A673 (cell line): Measurements from ENCODE around the gene CCDC40. TPM values are rescaled to one million over a fixed set of nuclear protein-coding genes. Genes with fewer than 3 reads are reported as not detected.

Experiments
- BruUV-seq: library from RNA; stranded (reverse); fragments of 400-500 nt; replicated peaks from 2 replicates; lab custom pipeline; 2021; lab: Mats Ljungman, UMichigan
- CTCF ChIA-PET: fragments of 300-600 bp; sonication (Branson Sonifier 250); formaldehyde crosslinking; loops from one replicate; lab custom pipeline; 2022; ENCODE audit warnings: antibody characterized with exemption; lab: Charles Lee
- POLR2A ChIA-PET: fragments of 300-600 bp; sonication (Branson Sonifier 250); formaldehyde crosslinking; loops from one replicate; lab custom pipeline; 2022; ENCODE audit warnings: antibody characterized with exemption; ENCODE audit not compliant: low non-redundant PET; lab: Charles Lee
- DNase-seq: peaks from one replicate; pipeline ENCODE4 v3.0.0-alpha.2; 2015; ENCODE audit warnings: low spot score
- H3K27ac ChIP-seq: fragments of 200-600 bp; sonication (generic); 2 replicates; pipeline ENCODE4 v1.5.1; 2016; ENCODE audit warnings: mixed run types, low read depth, mild to moderate bottlenecking, mixed read lengths, antibody characterized with exemption, low read length; ENCODE audit not compliant: poor library complexity, severe bottlenecking
- H3K27me3 ChIP-seq: fragments of 200-600 bp; sonication (generic); replicated peaks from 2 replicates; pipeline ENCODE4 v1.6.1; 2017; ENCODE audit warnings: mixed run types, low read depth, mild to moderate bottlenecking, mixed read lengths, antibody characterized with exemption, low read length; ENCODE audit not compliant: insufficient read depth, poor library complexity
- H3K36me3 ChIP-seq: fragments of 200-600 bp; sonication (generic); 2 replicates; pipeline ENCODE4 v1.6.1; 2016; ENCODE audit warnings: mixed run types, mild to moderate bottlenecking, mixed read lengths, antibody characterized with exemption, low read length; ENCODE audit not compliant: insufficient read depth, poor library complexity, severe bottlenecking
- H3K4me1 ChIP-seq: fragments of 200-600 bp; sonication (generic); 2 replicates; pipeline ENCODE4 v1.6.1; 2017; ENCODE audit warnings: mixed run types, mild to moderate bottlenecking, mixed read lengths, antibody characterized with exemption, low read length; ENCODE audit not compliant: insufficient read depth, poor library complexity, severe bottlenecking
- H3K4me3 ChIP-seq: fragments of 200-600 bp; sonication (generic); 2 replicates; pipeline ENCODE4 v1.5.1; 2016; ENCODE audit warnings: low read depth, mixed run types, mild to moderate bottlenecking, mixed read lengths, low read length; ENCODE audit not compliant: poor library complexity, severe bottlenecking
- H3K9me3 ChIP-seq: fragments of 200-600 bp; sonication (generic); 2 replicates; pipeline ENCODE4 v1.6.1; 2016; ENCODE audit warnings: mixed run types, low read depth, mild to moderate bottlenecking, mixed read lengths, antibody characterized with exemption, low read length; ENCODE audit not compliant: poor library complexity, severe bottlenecking
- EZH2 ChIP-seq: fragments of 200-600 bp; sonication (generic); IDR thresholded peaks from 2 replicates; pipeline ENCODE4 v1.6.1; 2017; ENCODE audit warnings: borderline replicate concordance, low read depth, mild to moderate bottlenecking, mixed read lengths, antibody characterized with exemption, low read length; ENCODE audit not compliant: poor library complexity, severe bottlenecking
- intact Hi-C: fragments of 100-400 bp; cut with micrococcal nuclease; formaldehyde crosslinking; loops from one replicate; pipeline ENCODE4 v1.10.0; 2022; ENCODE audit not compliant: unreplicated experiment
- total RNA-seq: library from RNA; stranded (reverse); gene quantifications from 2 replicates; pipeline ENCODE4 v1.2.3, GENCODE V29; 2021
- TF ChIP-seq, protein P1 (sequence below): fragments of 300-800, 200-600 bp; sonication (generic); conservative IDR thresholded peaks from 2 replicates; pipeline ENCODE4 v1.5.1; 2017; ENCODE audit warnings: low read depth, mild to moderate bottlenecking, antibody characterized with exemption, low read length, moderate library complexity, mixed read lengths

The CCDC40 gene
- total RNA-seq, 1 experiment from 2014 or later, result 3.5 TPM

DNA sequence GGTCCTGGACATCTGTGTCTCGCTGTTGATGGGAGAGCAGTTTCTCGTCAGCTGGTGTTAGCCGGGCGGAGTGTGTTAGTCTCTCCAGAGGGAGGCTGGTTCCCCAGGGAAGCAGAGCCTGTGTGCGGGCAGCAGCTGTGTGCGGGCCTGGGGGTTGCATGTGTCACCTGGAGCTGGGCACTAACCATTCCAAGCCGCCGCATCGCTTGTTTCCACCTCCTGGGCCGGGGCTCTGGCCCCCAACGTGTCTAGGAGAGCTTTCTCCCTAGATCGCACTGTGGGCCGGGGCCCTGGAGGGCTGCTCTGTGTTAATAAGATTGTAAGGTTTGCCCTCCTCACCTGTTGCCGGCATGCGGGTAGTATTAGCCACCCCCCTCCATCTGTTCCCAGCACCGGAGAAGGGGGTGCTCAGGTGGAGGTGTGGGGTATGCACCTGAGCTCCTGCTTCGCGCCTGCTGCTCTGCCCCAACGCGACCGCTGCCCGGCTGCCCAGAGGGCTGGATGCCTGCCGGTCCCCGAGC is 82.9 kb downstream of the CCDC40 start:
- no peak overlapping the region for H3K4me3 ChIP-seq
- ChIA-PET CTCF (interaction anchor here (1.4 kb wide), 1 partner anchor 18 kb away, joined by 4 read pairs; the partner anchor contains the start of gene GAA), POLR2A (interaction anchor here (0.6 kb wide), 1 partner anchor 377 kb away, joined by 4 read pairs; no protein-coding TSS in a partner anchor)
- no peaks in the 10 kb centered on the region for H3K9me3 ChIP-seq
- BruUV-seq, result no TSS peak
- intact Hi-C loops, result no loop called here
- TF ChIP-seq, protein P1, sequence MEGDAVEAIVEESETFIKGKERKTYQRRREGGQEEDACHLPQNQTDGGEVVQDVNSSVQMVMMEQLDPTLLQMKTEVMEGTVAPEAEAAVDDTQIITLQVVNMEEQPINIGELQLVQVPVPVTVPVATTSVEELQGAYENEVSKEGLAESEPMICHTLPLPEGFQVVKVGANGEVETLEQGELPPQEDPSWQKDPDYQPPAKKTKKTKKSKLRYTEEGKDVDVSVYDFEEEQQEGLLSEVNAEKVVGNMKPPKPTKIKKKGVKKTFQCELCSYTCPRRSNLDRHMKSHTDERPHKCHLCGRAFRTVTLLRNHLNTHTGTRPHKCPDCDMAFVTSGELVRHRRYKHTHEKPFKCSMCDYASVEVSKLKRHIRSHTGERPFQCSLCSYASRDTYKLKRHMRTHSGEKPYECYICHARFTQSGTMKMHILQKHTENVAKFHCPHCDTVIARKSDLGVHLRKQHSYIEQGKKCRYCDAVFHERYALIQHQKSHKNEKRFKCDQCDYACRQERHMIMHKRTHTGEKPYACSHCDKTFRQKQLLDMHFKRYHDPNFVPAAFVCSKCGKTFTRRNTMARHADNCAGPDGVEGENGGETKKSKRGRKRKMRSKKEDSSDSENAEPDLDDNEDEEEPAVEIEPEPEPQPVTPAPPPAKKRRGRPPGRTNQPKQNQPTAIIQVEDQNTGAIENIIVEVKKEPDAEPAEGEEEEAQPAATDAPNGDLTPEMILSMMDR, result no peak
- no peak for TF ChIP-seq EZH2
- no peak for DNase-seq
- no peak overlapping the region for H3K27ac ChIP-seq
- no peaks in the 10 kb centered on the region for H3K4me1 ChIP-seq
- no peaks in the 10 kb centered on the region for H3K27me3 ChIP-seq
- no peaks in the 10 kb centered on the region for H3K36me3 ChIP-seq

DNA sequence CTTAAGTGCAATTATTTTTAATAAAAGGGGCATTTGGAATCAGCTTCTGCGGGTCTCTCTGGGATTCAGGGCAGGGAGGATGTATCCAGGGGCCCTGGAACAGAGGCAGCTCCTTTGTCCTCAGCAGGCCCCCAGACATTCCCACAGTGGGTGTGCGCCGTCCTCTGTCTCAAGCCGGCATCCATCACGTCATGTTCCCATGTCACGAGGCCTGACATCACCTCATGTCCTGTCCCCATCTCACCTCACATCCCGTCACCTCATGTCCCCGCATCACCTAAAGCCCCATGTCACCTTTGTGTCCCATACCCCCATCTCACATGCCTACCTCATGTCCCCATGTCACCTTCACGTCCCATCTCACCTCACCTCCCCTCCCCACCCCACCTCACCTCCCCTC is 83.4 kb downstream of the CCDC40 start:
- no peaks in the 10 kb centered on the region for H3K36me3 ChIP-seq
- H3K4me3 ChIP-seq, result no peak overlapping the region
- TF ChIP-seq, protein P1, result no peak
- no peak for TF ChIP-seq EZH2
- H3K27me3 ChIP-seq, result no peaks in the 10 kb centered on the region
- H3K27ac ChIP-seq, result no peak overlapping the region
- intact Hi-C loops, result no loop called here
- ChIA-PET CTCF (interaction anchor here (1.4 kb wide), 1 partner anchor 18 kb away, joined by 4 read pairs; the partner anchor contains the start of gene GAA), POLR2A (no interaction called here)
- DNase-seq, result no peak
- no TSS peak for BruUV-seq
- H3K9me3 ChIP-seq, result no peaks in the 10 kb centered on the region
- H3K4me1 ChIP-seq, result no peaks in the 10 kb centered on the region

- Histone ChIP-seq H3K9me3 (no peaks in the 10 kb centered on the region), H3K27ac (no peak overlapping the region), H3K4me3 (no peak overlapping the region), H3K27me3 (no peaks in the 10 kb centered on the region), H3K36me3 (no peaks in the 10 kb centered on the region), H3K4me1 (no peaks in the 10 kb centered on the region)
- ChIA-PET CTCF (no interaction called here), POLR2A (no interaction called here)
- intact Hi-C loops, result no loop called here
- no peak for TF ChIP-seq EZH2
- TF ChIP-seq, protein P1, result no peak
- DNase-seq, result no peak
- BruUV-seq, result no TSS peak
Measured at GRCh38 chr17:80122026-80122575, 85.7 kb downstream of the CCDC40 start.
